Measurements from ENCODE around the gene GPR137. TPM values are rescaled to one million over a fixed set of nuclear protein-coding genes. Genes with fewer than 3 reads are reported as not detected.

GPR137 gene
- total RNA-seq, 1 donor from 2014 or later, result 38.0 TPM

GRCh38 chr11:64251753-64252002, 34.0 kb upstream of the GPR137 start:
- H3K9me3 Mint-ChIP-seq, result no peaks in the 10 kb centered on the region
- peak overlapping the region; percentile 63 for H3K27ac Mint-ChIP-seq
- no peaks in the 10 kb centered on the region for H3K27me3 Mint-ChIP-seq (ENCODE audit: low read depth)
- H3K36me3 Mint-ChIP-seq (ENCODE audit: low read depth), result no peaks in the 10 kb centered on the region
- peak overlapping the region; percentile 93 for H3K4me3 Mint-ChIP-seq (ENCODE audit: low read depth)
- peaks cover 21% of the 10 kb centered on the region for H3K4me1 Mint-ChIP-seq (ENCODE audit: low read depth)
- no peak for DNase-seq (ENCODE audit: low spot score)
- intact Hi-C loops (cut with micrococcal nuclease), result loop anchor here (1.0 to 2.0 kb wide), 2 partner anchors 18 to 53 kb away; partner anchors contain the start of gene ESRRA

GRCh38 chr11:64252003-64252872, 33.4 kb upstream of the GPR137 start:
- H3K9me3 Mint-ChIP-seq, result no peaks in the 10 kb centered on the region
- intact Hi-C loops (cut with micrococcal nuclease), result no loop called here
- no peak for DNase-seq (ENCODE audit: low spot score)
- no peaks in the 10 kb centered on the region for H3K27me3 Mint-ChIP-seq (ENCODE audit: low read depth)
- H3K4me1 Mint-ChIP-seq (ENCODE audit: low read depth), result peaks cover 18% of the 10 kb centered on the region
- peak overlapping the region; percentile 63 for H3K27ac Mint-ChIP-seq
- H3K36me3 Mint-ChIP-seq (ENCODE audit: low read depth), result no peaks in the 10 kb centered on the region
- peak overlapping the region; percentile 93 for H3K4me3 Mint-ChIP-seq (ENCODE audit: low read depth)

GRCh38 chr11:64253043-64253442, 32.6 kb upstream of the GPR137 start:
- intact Hi-C loops (cut with micrococcal nuclease), result no loop called here
- Mint-ChIP-seq H3K4me3 (ENCODE audit: low read depth) (peak overlapping the region; percentile 39), H3K9me3 (no peaks in the 10 kb centered on the region), H3K27ac (no peak overlapping the region), H3K27me3 (ENCODE audit: low read depth) (no peaks in the 10 kb centered on the region), H3K4me1 (ENCODE audit: low read depth) (peaks cover 14% of the 10 kb centered on the region), H3K36me3 (ENCODE audit: low read depth) (peaks cover 6% of the 10 kb centered on the region)
- DNase-seq (ENCODE audit: low spot score), result no peak

GRCh38 chr11:64253481-64253880, 32.2 kb upstream of the GPR137 start:
- Mint-ChIP-seq H3K9me3 (no peaks in the 10 kb centered on the region), H3K4me3 (ENCODE audit: low read depth) (peak overlapping the region; percentile 39), H3K36me3 (ENCODE audit: low read depth) (peaks cover 6% of the 10 kb centered on the region), H3K27ac (no peak overlapping the region), H3K4me1 (ENCODE audit: low read depth) (peaks cover 14% of the 10 kb centered on the region), H3K27me3 (ENCODE audit: low read depth) (no peaks in the 10 kb centered on the region)
- intact Hi-C loops (cut with micrococcal nuclease), result no loop called here
- no peak for DNase-seq (ENCODE audit: low spot score)

GRCh38 chr11:64254326-64254725, 31.3 kb upstream of the GPR137 start:
- Mint-ChIP-seq H3K4me1 (ENCODE audit: low read depth) (peaks cover 15% of the 10 kb centered on the region), H3K27me3 (ENCODE audit: low read depth) (no peaks in the 10 kb centered on the region)
- intact Hi-C loops (cut with micrococcal nuclease), result no loop called here

GRCh38 chr11:64255135-64256128, 30.2 kb upstream of the GPR137 start:
- Mint-ChIP-seq H3K27ac (no peak overlapping the region), H3K4me3 (ENCODE audit: low read depth) (no peak overlapping the region), H3K4me1 (ENCODE audit: low read depth) (peaks cover 17% of the 10 kb centered on the region), H3K27me3 (ENCODE audit: low read depth) (no peaks in the 10 kb centered on the region), H3K9me3 (no peaks in the 10 kb centered on the region), H3K36me3 (ENCODE audit: low read depth) (peaks cover 14% of the 10 kb centered on the region)
- intact Hi-C loops (cut with micrococcal nuclease), result no loop called here
- no peak for DNase-seq (ENCODE audit: low spot score)

More at GRCh38 chr11:64254326-64254725, 31.3 kb upstream of the GPR137 start:
- Mint-ChIP-seq H3K27ac (no peak overlapping the region), H3K9me3 (no peaks in the 10 kb centered on the region), H3K4me3 (ENCODE audit: low read depth) (no peak overlapping the region), H3K36me3 (ENCODE audit: low read depth) (peaks cover 8% of the 10 kb centered on the region)
- DNase-seq (ENCODE audit: low spot score), result no peak

GRCh38 chr11:64256300-64256699, 29.3 kb upstream of the GPR137 start:
- peaks cover 14% of the 10 kb centered on the region for H3K36me3 Mint-ChIP-seq (ENCODE audit: low read depth)
- H3K9me3 Mint-ChIP-seq, result no peaks in the 10 kb centered on the region
- H3K4me1 Mint-ChIP-seq (ENCODE audit: low read depth), result peaks cover 14% of the 10 kb centered on the region
- intact Hi-C loops (cut with micrococcal nuclease), result no loop called here
- H3K4me3 Mint-ChIP-seq (ENCODE audit: low read depth), result no peak overlapping the region
- H3K27me3 Mint-ChIP-seq (ENCODE audit: low read depth), result no peaks in the 10 kb centered on the region
- no peak overlapping the region for H3K27ac Mint-ChIP-seq
- no peak for DNase-seq (ENCODE audit: low spot score)

- DNase-seq (ENCODE audit: low spot score), result no peak
- Mint-ChIP-seq H3K4me3 (ENCODE audit: low read depth) (no peak overlapping the region), H3K9me3 (no peaks in the 10 kb centered on the region), H3K27me3 (ENCODE audit: low read depth) (no peaks in the 10 kb centered on the region), H3K36me3 (ENCODE audit: low read depth) (peaks cover 22% of the 10 kb centered on the region), H3K27ac (no peak overlapping the region), H3K4me1 (ENCODE audit: low read depth) (peaks cover 10% of the 10 kb centered on the region)
- intact Hi-C loops (cut with micrococcal nuclease), result no loop called here
Measured at GRCh38 chr11:64258356-64258755, 27.3 kb upstream of the GPR137 start.

GRCh38 chr11:64258946-64259532, 26.6 kb upstream of the GPR137 start:
- Mint-ChIP-seq H3K4me1 (ENCODE audit: low read depth) (peaks cover 7% of the 10 kb centered on the region), H3K9me3 (no peaks in the 10 kb centered on the region), H3K4me3 (ENCODE audit: low read depth) (no peak overlapping the region), H3K27ac (no peak overlapping the region), H3K27me3 (ENCODE audit: low read depth) (no peaks in the 10 kb centered on the region), H3K36me3 (ENCODE audit: low read depth) (peaks cover 22% of the 10 kb centered on the region)
- no peak for DNase-seq (ENCODE audit: low spot score)
- intact Hi-C loops (cut with micrococcal nuclease), result no loop called here

- peaks cover 22% of the 10 kb centered on the region for H3K36me3 Mint-ChIP-seq (ENCODE audit: low read depth)
- intact Hi-C loops (cut with micrococcal nuclease), result no loop called here
- no peak overlapping the region for H3K4me3 Mint-ChIP-seq (ENCODE audit: low read depth)
- H3K27me3 Mint-ChIP-seq (ENCODE audit: low read depth), result no peaks in the 10 kb centered on the region
- H3K9me3 Mint-ChIP-seq, result no peaks in the 10 kb centered on the region
- DNase-seq (ENCODE audit: low spot score), result no peak
- peak overlapping the region; percentile 26 for H3K27ac Mint-ChIP-seq
- peaks cover 7% of the 10 kb centered on the region for H3K4me1 Mint-ChIP-seq (ENCODE audit: low read depth)
Measured at GRCh38 chr11:64259533-64260067, 26.0 kb upstream of the GPR137 start.

GRCh38 chr11:64260147-64260708, 25.4 kb upstream of the GPR137 start:
- H3K27ac Mint-ChIP-seq, result peak overlapping the region; percentile 26
- H3K9me3 Mint-ChIP-seq, result no peaks in the 10 kb centered on the region
- H3K36me3 Mint-ChIP-seq (ENCODE audit: low read depth), result peaks cover 22% of the 10 kb centered on the region
- no peak for DNase-seq (ENCODE audit: low spot score)
- no peaks in the 10 kb centered on the region for H3K27me3 Mint-ChIP-seq (ENCODE audit: low read depth)
- no peak overlapping the region for H3K4me3 Mint-ChIP-seq (ENCODE audit: low read depth)
- intact Hi-C loops (cut with micrococcal nuclease), result no loop called here
- peaks cover 7% of the 10 kb centered on the region for H3K4me1 Mint-ChIP-seq (ENCODE audit: low read depth)

- DNase-seq (ENCODE audit: low spot score), result no peak
- H3K4me1 Mint-ChIP-seq (ENCODE audit: low read depth), result peaks cover 7% of the 10 kb centered on the region
- no peaks in the 10 kb centered on the region for H3K27me3 Mint-ChIP-seq (ENCODE audit: low read depth)
- no peak overlapping the region for H3K27ac Mint-ChIP-seq
- peaks cover 25% of the 10 kb centered on the region for H3K36me3 Mint-ChIP-seq (ENCODE audit: low read depth)
- intact Hi-C loops (cut with micrococcal nuclease), result no loop called here
- no peaks in the 10 kb centered on the region for H3K9me3 Mint-ChIP-seq
- H3K4me3 Mint-ChIP-seq (ENCODE audit: low read depth), result no peak overlapping the region
Measured at GRCh38 chr11:64261556-64262080, 24.0 kb upstream of the GPR137 start.

All from activated T-helper 2 cell treated with anti-CD3 and anti-CD28 coated beads, Interferon-gamma antibody, Interleukin-2, Interleukin-4, amounts not matched to agents 10 μg/mL and 5 μg/mL and 100 μg/mL, durations not matched to agents 14 hours and 24 hours and 36 hours (primary cell).